GM18907 (cell line): ENCODE measurements around the gene HOXD11.

Source experiments
- ATAC-seq: cut with Tn5 transposase; IDR thresholded peaks from one replicate; pipeline ENCODE4 v1.9.1; 2021; ENCODE audit warnings: mild to moderate bottlenecking, moderate library complexity; ENCODE audit not compliant: unreplicated experiment

HOXD11 gene

DNA sequence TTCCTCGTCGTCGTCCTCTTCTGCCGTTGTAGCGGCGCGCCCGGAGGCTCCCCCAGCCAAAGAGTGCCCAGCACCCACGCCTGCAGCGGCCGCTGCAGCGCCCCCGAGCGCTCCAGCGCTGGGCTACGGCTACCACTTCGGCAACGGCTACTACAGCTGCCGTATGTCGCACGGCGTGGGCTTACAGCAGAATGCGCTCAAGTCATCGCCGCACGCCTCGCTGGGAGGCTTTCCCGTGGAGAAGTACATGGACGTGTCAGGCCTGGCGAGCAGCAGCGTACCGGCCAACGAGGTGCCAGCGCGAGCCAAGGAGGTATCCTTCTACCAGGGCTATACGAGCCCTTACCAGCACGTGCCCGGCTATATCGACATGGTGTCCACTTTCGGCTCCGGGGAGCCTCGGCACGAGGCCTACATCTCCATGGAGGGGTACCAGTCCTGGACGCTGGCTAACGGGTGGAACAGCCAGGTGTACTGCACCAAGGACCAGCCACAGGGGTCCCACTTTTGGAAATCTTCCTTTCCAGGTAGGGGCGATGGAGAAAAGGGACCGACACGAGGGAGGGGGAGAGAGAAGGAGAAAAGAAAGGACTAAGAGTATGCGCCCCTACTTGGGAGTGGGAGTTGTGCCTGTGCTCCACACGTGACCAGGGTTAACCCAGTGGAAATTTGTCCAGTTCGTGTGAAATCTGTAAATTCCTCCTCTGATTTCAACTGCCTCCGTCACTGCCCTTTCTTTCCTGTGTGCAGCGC is 13.8 kb upstream of the HOXD11 start:
- ATAC-seq: no peak

DNA sequence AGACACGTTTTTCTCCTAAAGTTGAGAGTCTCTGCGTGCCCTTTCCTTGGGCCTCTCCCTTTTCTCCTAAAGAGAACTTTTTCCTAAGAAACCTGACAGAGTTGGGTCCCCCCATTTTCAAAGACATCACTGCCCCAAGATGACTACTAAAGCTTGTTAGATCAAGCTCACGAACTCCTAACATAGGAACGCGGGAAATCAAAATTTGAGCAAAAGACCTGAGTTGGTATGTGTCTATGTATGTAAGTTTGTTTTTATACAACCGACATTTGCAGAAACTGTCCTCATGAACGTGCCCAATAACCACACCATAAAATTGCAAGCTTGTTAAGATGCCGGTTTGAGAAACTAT is 13.2 kb upstream of the HOXD11 start:
- no peak for ATAC-seq

DNA sequence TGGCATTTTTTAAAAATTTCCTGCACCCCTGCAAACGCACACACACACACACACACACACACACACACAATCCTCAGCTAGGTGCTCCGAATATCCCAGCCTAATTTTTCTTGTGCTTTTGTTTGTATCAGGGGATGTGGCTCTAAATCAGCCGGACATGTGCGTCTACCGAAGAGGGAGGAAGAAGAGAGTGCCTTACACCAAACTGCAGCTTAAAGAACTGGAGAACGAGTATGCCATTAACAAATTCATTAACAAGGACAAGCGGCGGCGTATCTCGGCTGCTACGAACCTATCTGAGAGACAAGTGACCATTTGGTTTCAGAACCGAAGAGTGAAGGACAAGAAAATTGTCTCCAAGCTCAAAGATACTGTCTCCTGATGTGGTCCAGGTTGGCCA is 12.7 kb upstream of the HOXD11 start:
- no peak for ATAC-seq

- ATAC-seq: no peak
Observed at GRCh38 chr2:176095421-176095820, 11.7 kb upstream of the HOXD11 start.

DNA sequence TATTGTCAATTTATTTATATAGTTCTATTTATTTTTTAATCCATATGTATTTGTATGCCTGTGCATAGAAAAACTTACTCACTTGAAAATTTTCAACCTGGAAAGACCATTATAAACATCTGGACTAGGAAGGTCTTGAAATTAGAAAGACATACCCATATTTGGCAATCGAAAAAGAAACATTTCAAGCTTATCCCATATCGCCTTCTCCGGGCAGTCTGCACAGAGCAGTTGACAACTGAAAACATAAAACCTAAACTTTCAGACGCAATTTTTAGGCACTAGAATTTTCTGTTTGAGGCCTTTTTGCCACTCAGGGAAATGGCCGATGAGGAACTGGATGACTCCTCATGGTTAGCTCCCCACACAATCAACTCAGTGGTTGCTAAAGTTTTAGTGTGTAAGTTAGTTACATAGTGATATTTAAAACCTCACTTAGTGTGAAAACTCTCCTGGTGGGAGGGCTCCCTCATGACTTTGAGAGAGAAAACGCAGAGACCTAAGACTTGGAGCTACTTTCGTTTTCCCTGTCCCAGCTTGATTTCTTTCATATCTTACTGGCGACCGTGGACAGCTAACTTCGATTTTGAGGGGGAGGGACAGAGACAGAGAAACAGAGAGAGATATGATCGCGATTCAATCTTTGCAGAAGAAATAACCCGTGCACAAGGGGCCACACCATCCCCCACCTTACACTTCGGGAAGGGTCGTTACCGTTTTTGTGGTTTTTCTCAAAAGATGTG is 10.7 kb upstream of the HOXD11 start:
- no peak for ATAC-seq

DNA sequence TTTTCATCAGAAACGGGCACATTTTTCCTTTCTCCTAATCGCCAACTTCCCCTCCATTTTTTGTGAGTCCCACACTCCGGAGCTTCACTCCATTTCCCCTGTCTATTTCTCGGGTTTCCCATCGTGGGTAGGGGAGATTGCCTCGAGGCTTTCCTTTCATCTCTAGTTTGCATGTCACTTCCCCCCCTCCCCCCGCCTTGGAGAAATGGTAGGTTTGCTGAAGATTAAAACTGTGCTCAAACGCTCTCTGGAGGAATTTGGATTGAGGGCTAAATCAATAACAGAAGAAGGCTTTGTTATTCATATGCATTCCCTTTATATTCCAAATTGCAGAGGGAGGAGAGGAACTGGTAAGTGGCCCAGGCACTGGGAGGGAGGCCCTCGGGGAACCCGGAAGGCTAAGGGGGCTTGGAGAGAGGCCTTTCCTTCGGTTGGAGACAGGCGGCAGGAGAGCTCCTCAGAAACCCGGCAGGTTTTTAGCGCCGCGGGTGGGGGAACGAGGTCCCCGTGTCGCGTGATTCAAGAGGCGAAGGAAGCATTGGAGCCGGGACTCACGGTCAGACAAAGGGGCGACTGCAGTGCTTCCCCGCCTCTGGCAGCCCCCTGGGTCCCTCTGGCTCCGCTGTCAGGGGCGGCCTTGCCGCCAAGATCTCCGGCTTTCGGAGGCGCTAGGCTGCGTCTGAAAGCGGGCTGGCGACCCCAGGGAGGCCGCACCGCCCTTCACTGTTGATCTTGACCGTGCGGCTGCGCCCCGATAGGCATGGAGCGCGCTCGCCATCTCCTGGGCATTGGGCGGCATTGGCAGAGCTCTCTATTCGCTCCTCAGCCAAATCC is 9.9 kb upstream of the HOXD11 start:
- peak; percentile 93 for ATAC-seq

DNA sequence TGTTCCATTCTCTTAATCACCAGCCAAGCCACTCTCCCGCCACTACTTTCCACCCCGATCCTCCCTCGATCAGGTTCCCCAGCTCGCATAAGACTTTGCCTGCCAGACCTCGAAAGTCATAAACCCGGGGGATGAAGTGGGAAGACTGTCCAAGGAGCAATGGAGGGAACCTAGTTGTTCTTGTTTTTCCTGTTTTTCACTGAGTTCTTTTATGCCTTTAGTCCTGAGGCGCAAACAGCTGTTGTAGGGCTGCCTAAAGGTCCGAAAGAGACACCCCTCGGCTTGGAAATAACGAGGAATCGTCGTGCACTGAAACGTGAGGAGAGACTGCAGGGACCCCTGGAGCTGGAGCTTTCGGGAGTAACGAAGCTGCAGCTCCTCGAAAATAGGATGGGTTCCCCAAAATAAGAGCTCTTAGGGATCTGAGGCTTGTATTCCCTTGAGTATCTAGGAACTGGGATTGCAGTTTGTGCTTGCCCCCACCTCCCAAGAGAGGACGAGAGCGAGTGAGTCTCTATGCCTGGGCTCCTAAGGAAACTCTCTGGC is 9.2 kb upstream of the HOXD11 start:
- ATAC-seq: no peak

- ATAC-seq: no peak
Observed at GRCh38 chr2:176098366-176099158, 8.5 kb upstream of the HOXD11 start.

DNA sequence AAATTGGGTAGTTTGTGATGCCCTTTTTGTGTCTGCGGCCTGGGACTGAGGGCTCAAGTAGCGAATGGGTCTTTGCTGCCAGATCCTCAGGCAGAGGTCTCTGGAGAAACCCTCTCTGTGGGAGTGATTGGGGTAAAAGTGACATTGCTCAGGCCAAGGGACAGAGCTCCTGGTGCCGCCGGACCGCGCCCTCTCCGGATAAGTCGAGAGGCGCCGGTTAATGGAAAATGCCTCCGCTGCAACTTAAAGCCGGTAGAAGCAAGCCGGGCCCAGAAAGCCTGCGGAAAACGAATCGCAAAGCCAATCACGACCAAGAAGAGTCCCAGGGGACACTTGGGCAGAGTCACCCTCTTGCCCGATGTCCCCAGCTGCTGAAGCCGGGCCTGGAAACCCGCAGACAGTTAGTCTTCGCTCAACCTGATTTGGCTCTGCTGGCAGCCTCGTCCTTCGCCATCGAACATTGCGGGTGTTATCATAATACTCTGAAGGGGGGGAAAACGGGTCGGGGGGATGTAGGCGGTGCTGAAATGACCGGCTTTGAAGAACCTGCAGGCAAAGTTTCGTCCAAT is 7.8 kb upstream of the HOXD11 start:
- ATAC-seq: no peak

- ATAC-seq: no peak
Observed at GRCh38 chr2:176099728-176100546, 7.1 kb upstream of the HOXD11 start, which contains the start of gene HOXD12. HOXD12 (plus strand) TSS chr2:176099795; CDS start chr2:176099802, 7 bp downstream.

DNA sequence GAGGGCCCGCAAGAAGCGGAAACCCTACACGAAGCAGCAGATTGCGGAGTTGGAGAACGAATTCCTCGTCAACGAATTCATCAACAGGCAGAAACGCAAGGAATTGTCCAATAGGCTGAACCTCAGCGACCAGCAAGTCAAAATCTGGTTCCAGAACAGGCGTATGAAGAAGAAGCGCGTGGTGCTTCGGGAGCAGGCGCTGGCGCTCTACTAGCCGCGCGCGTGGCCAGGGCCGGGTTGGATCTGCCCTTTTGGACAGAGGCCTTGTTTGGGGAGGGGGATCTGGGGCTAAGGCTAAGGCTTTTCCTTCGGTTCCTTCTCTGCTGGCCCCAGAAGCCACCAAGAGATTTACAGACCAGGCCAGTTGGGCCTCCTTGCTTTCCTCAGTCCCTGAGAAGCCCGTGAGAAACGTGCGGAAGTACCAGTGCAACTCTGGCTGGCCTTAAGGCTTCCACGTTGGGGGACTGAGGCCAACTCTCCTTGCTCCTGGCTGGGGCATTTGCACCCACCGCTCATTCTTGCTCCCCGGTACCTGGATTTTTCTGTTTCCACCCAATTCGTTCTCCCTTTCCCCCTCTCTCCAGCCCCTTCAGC is 6.4 kb upstream of the HOXD11 start:
- ATAC-seq: no peak

GRCh38 chr2:176101216-176101830 is 5.8 kb upstream of the HOXD11 start:
- no peak for ATAC-seq

DNA sequence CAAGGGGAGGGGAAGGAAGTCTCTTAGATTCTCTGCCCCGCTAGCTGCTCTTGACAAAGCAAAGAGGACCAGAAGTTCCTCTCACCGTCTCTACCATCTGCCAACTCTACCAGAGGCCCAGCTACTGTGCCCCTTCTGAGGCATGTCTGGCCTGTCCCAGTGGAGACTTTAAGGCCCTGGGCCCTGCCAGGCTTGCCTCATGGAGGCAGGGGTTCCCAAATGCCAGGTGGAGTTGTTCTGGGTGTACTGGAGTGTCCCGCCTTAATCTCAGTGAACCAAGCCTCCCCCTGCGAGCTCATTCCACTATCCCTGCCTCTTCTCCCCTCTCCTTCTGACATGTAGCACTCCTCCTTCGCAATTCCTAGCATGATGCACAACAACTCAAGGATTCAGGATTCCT is 5.2 kb upstream of the HOXD11 start:
- ATAC-seq: no peak

DNA sequence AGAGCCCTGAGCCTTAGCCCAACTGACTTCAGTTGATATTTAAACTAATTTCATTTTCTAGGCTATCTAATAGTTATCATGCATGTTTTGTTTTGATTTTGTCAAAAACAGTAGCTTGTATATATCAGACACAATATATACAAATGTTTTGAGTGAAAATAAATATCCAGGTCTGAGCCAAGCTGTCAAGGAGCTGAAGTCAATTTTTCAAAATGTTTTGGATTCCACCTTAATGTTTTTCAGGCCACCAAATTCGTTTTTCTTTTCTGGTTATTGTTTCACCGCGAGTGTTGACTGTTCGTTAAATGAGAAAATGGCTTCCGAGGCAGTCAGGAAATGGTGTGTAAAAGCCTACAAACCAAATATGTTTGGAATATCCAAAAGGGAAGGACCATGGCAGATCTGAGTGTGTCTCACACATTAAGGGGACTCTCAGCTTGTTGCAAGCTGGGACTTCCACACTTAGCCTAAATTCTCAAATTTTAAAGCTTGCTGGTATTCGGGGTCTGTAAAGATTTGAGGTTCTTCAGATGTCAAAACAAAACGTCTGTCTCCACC is 4.7 kb upstream of the HOXD11 start:
- ATAC-seq: no peak

- no peak for ATAC-seq
Observed at GRCh38 chr2:176103194-176103593, 3.9 kb upstream of the HOXD11 start.

- no peak for ATAC-seq
Observed at GRCh38 chr2:176103742-176104315, 3.3 kb upstream of the HOXD11 start.

DNA sequence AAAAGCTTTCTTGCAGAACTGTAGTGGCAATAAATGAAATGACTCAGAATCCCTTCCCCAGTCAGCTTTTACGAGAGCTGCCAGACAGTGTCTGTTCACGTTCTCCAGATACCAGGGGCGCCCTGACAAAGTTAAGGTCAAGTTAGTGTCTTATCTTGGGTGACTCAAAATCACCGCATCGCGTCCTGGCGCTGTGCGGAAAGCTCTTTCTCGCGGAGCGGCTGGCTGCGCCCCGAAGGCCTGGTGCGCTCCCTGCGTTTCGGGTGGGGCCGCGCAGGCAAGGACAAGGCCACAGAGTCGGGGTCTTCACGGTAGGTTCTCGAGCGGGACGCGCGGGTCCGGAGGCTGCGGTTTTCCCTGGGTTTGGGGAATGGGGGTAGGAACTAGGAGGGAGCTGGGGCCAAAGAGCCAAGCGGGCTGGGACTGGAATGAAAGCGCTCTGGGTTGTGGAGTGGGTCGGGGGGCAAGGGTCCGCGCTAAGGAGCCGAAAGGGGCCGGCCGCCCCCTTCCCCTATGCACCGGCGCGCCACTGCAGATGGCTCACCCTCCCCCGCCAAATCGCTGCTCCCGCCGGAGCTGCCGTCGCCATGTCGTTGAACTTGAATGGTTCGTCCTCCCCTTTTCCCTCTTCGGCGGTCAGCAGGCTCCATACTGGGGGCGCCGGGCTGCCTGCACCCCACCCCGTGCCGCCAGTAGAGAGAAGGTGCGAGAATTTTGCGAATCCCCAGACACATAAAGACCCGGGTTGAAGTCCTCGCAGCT is 2.6 kb upstream of the HOXD11 start:
- no peak for ATAC-seq
